Ovary (tissue), 3 donors: ENCODE results near the gene FGFRL1.

Source experiments
- CTCF ChIP-seq, 3 donors: fragments of 450-650 bp in 2 of 3; fragments of 200-600 bp in 1 of 3; IDR thresholded peaks; one replicate each; pipeline versions ENCODE4 v1.5.1 to v1.8.0; 2016 to 2022; ENCODE audit warnings: antibody characterized with exemption in 3 of 3, mild to moderate bottlenecking in 1 of 3
- EP300 ChIP-seq: sonication (generic); formaldehyde crosslinking; IDR thresholded peaks from one replicate; pipeline ENCODE4 v1.6.1; 2017; ENCODE audit warnings: antibody characterized with exemption
- POLR2A ChIP-seq: fragments of 450-650 bp; IDR thresholded peaks from one replicate; pipeline ENCODE4 v1.6.1; 2017; ENCODE audit warnings: antibody characterized with exemption, mild to moderate bottlenecking, moderate library complexity
- donor health status: DM: no; HTN: no; CAD: no.

- TF ChIP-seq CTCF (IDR thresholded peaks at IDR 0.05) (no peak), POLR2A (no peak), EP300 (no peak)
Measured at GRCh38 chr4:974668-975067, 36.8 kb upstream of the FGFRL1 start.
